ENCODE results near the gene CDK5RAP3. TPM values are rescaled to one million over a fixed set of nuclear protein-coding genes. Genes with fewer than 3 reads are reported as not detected.
A peak's percentile ranks its signal among the peaks of the same experiment; 100 is the strongest.

Gene CDK5RAP3
- total and polyA plus RNA-seq, 2 of the 13 experiments (the other 11 are each of a cell fraction or from before 2014, with no cell fraction given) = 128 to 154 TPM

GRCh38 chr17:47949197-47949759 is 21.6 kb upstream of the CDK5RAP3 start (continued):
- TF ChIP-seq SNAPC2 (CRISPR knock-in tag; IDR thresholded peaks at IDR 0.05) (peak; percentile 87; the same call in 1 of the 2 replicates), THAP9 (CRISPR knock-in tag; IDR thresholded peaks at IDR 0.05; ENCODE audit: borderline replicate concordance) (peak; percentile 56; the same call in 1 of the 2 replicates), MIER3 (CRISPR knock-in tag; IDR thresholded peaks at IDR 0.05; ENCODE audit: borderline replicate concordance) (peak; percentile 12; the same call in 1 of the 2 replicates), ZZZ3 (CRISPR knock-in tag; IDR thresholded peaks at IDR 0.05; ENCODE audit: borderline replicate concordance) (no peak), POGZ (CRISPR knock-in tag; IDR thresholded peaks at IDR 0.05) (no peak; the same call in 1 of the 2 replicates), BATF2 (CRISPR knock-in tag; IDR thresholded peaks at IDR 0.05) (no peak), ZNF614 (CRISPR knock-in tag; IDR thresholded peaks at IDR 0.05; ENCODE audit: borderline replicate concordance) (0 out of 2 replicates have a peak, but pooled peaks have one; percentile 10), MZF1 (CRISPR knock-in tag; IDR thresholded peaks at IDR 0.05; ENCODE audit: borderline replicate concordance) (no peak), SCMH1 (CRISPR knock-in tag; IDR thresholded peaks at IDR 0.05; ENCODE audit: borderline replicate concordance) (no peak), ELF4 (CRISPR knock-in tag; IDR thresholded peaks at IDR 0.05; ENCODE audit: borderline replicate concordance) (no peak), REST (IDR thresholded peaks at IDR 0.05; ENCODE audit: borderline replicate concordance in 1 of 2, low read depth in 1 of 2, low read length in 2 of 2) (peak in 1 of 2 experiments; percentile 7; a peak in 1 of 4 replicates), RARG (CRISPR knock-in tag; IDR thresholded peaks at IDR 0.05; ENCODE audit: low read depth) (no peak), GLMP (CRISPR knock-in tag; IDR thresholded peaks at IDR 0.05; ENCODE audit: borderline replicate concordance) (no peak), ATF7-NPFF (CRISPR knock-in tag; IDR thresholded peaks at IDR 0.05; ENCODE audit: low read depth) (0 out of 2 replicates have a peak, but pooled peaks have one; percentile 53), KDM2A (CRISPR knock-in tag; IDR thresholded peaks at IDR 0.05; ENCODE audit: borderline replicate concordance, low read depth) (peak; percentile 86), TCF7 (IDR thresholded peaks at IDR 0.05; ENCODE audit: low read depth) (no peak), REPIN1 (CRISPR knock-in tag; IDR thresholded peaks at IDR 0.05; ENCODE audit: borderline replicate concordance, low read depth) (peak; percentile 86; the same call in 1 of the 2 replicates)
- TF ChIP-seq, protein P1, sequence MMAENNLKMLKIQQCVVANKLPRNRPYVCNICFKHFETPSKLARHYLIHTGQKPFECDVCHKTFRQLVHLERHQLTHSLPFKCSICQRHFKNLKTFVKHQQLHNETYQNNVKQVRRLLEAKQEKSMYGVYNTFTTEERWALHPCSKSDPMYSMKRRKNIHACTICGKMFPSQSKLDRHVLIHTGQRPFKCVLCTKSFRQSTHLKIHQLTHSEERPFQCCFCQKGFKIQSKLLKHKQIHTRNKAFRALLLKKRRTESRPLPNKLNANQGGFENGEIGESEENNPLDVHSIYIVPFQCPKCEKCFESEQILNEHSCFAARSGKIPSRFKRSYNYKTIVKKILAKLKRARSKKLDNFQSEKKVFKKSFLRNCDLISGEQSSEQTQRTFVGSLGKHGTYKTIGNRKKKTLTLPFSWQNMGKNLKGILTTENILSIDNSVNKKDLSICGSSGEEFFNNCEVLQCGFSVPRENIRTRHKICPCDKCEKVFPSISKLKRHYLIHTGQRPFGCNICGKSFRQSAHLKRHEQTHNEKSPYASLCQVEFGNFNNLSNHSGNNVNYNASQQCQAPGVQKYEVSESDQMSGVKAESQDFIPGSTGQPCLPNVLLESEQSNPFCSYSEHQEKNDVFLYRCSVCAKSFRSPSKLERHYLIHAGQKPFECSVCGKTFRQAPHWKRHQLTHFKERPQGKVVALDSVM (CRISPR knock-in tag; IDR thresholded peaks at IDR 0.05) = no peak
